Measurements from ENCODE around the gene TMEM79. TPM values are rescaled to one million over a fixed set of nuclear protein-coding genes. Genes with fewer than 3 reads are reported as not detected.

Gene TMEM79
- total RNA-seq, 1 donor: 1.4 TPM

- no peak for TF ChIP-seq CTCF (IDR thresholded peaks at IDR 0.05; ENCODE audit: extremely low read depth, low read depth, low read length)
- no peak overlapping the region for H3K27ac ChIP-seq (ENCODE audit: low read depth, low read length)
- no peak overlapping the region for H3K4me2 ChIP-seq (ENCODE audit: insufficient read depth, low read length)
- H3K9me3 ChIP-seq (ENCODE audit: low read depth, low read length): no peaks in the 10 kb centered on the region
- no peak for DNase-seq (ENCODE audit: insufficient read length, low spot score, missing footprints)
- no peak overlapping the region for H3K4me3 ChIP-seq (ENCODE audit: insufficient read depth, low read length)
- peaks cover 2% of the 10 kb centered on the region for H4K20me1 ChIP-seq (ENCODE audit: insufficient read depth, low read length)
- no peak overlapping the region for H2AFZ ChIP-seq (ENCODE audit: low read length)
- H3K36me3 ChIP-seq (ENCODE audit: insufficient read depth, low read length): peaks cover 30% of the 10 kb centered on the region
- H3K27me3 ChIP-seq (ENCODE audit: insufficient read depth, low read length): no peaks in the 10 kb centered on the region
- H3K79me2 ChIP-seq (ENCODE audit: insufficient read depth, low read length): peaks cover 3% of the 10 kb centered on the region
- peaks cover 3% of the 10 kb centered on the region for H3K4me1 ChIP-seq (ENCODE audit: insufficient read depth, low read length)
These were observed 21.1 kb downstream of the TMEM79 start for GRCh38 chr1:156305215-156305614.

GRCh38 chr1:156308078-156308477 is 24.0 kb downstream of the TMEM79 start:
- peaks cover 55% of the 10 kb centered on the region for H3K36me3 ChIP-seq (ENCODE audit: insufficient read depth, low read length)
- no peaks in the 10 kb centered on the region for H3K27me3 ChIP-seq (ENCODE audit: insufficient read depth, low read length)

GRCh38 chr1:156310962-156311361 is 26.8 kb downstream of the TMEM79 start:
- no peak for TF ChIP-seq CTCF (IDR thresholded peaks at IDR 0.05; ENCODE audit: extremely low read depth, low read depth, low read length)
- Histone ChIP-seq H3K36me3 (ENCODE audit: insufficient read depth, low read length) (peaks cover 70% of the 10 kb centered on the region), H3K27me3 (ENCODE audit: insufficient read depth, low read length) (no peaks in the 10 kb centered on the region), H3K4me2 (ENCODE audit: insufficient read depth, low read length) (no peak overlapping the region), H3K9me3 (ENCODE audit: low read depth, low read length) (no peaks in the 10 kb centered on the region), H3K4me1 (ENCODE audit: insufficient read depth, low read length) (peaks cover 12% of the 10 kb centered on the region), H2AFZ (ENCODE audit: low read length) (no peak overlapping the region), H3K27ac (ENCODE audit: low read depth, low read length) (no peak overlapping the region), H3K4me3 (ENCODE audit: insufficient read depth, low read length) (no peak overlapping the region), H3K79me2 (ENCODE audit: insufficient read depth, low read length) (peaks cover 3% of the 10 kb centered on the region), H4K20me1 (ENCODE audit: insufficient read depth, low read length) (peaks cover 5% of the 10 kb centered on the region)
- peak; percentile 58 for DNase-seq (ENCODE audit: insufficient read length, low spot score, missing footprints)

More at GRCh38 chr1:156308078-156308477, 24.0 kb downstream of the TMEM79 start:
- Histone ChIP-seq H3K4me3 (ENCODE audit: insufficient read depth, low read length) (no peak overlapping the region), H3K9me3 (ENCODE audit: low read depth, low read length) (no peaks in the 10 kb centered on the region), H3K79me2 (ENCODE audit: insufficient read depth, low read length) (peaks cover 3% of the 10 kb centered on the region), H3K4me1 (ENCODE audit: insufficient read depth, low read length) (peaks cover 12% of the 10 kb centered on the region), H3K27ac (ENCODE audit: low read depth, low read length) (peak overlapping the region; percentile 41), H3K4me2 (ENCODE audit: insufficient read depth, low read length) (no peak overlapping the region), H4K20me1 (ENCODE audit: insufficient read depth, low read length) (peaks cover 7% of the 10 kb centered on the region), H2AFZ (ENCODE audit: low read length) (no peak overlapping the region)
- no peak for TF ChIP-seq CTCF (IDR thresholded peaks at IDR 0.05; ENCODE audit: extremely low read depth, low read depth, low read length)
- peak; percentile 84 for DNase-seq (ENCODE audit: insufficient read length, low spot score, missing footprints)

- no peak overlapping the region for H2AFZ ChIP-seq (ENCODE audit: low read length)
- peaks cover 2% of the 10 kb centered on the region for H3K79me2 ChIP-seq (ENCODE audit: insufficient read depth, low read length)
- H3K27ac ChIP-seq (ENCODE audit: low read depth, low read length): no peak overlapping the region
- no peak for TF ChIP-seq CTCF (IDR thresholded peaks at IDR 0.05; ENCODE audit: extremely low read depth, low read depth, low read length)
- no peak overlapping the region for H3K4me3 ChIP-seq (ENCODE audit: insufficient read depth, low read length)
- no peaks in the 10 kb centered on the region for H3K27me3 ChIP-seq (ENCODE audit: insufficient read depth, low read length)
- H3K4me1 ChIP-seq (ENCODE audit: insufficient read depth, low read length): no peaks in the 10 kb centered on the region
- no peak overlapping the region for H3K4me2 ChIP-seq (ENCODE audit: insufficient read depth, low read length)
- peak; percentile 17 for DNase-seq (ENCODE audit: insufficient read length, low spot score, missing footprints)
- H3K9me3 ChIP-seq (ENCODE audit: low read depth, low read length): no peaks in the 10 kb centered on the region
- H3K36me3 ChIP-seq (ENCODE audit: insufficient read depth, low read length): peaks cover 86% of the 10 kb centered on the region
- peaks cover 2% of the 10 kb centered on the region for H4K20me1 ChIP-seq (ENCODE audit: insufficient read depth, low read length)
These were observed 32.8 kb downstream of the TMEM79 start for GRCh38 chr1:156316909-156317308.
